ENCODE measurements around the gene CACNA1D.
"Not testable (repeated sequence)": the region's sequence is repeated elsewhere in the genome, so short reads cannot be mapped to it uniquely, and the experiment has no call there.

CACNA1D gene

GRCh38 chr3:53493963-53494791 is at the start of gene CACNA1D:
TSS of gene CACNA1D (plus strand) at chr3:53494611. CDS start at chr3:53495167, 556 bp downstream.
- DNase-seq (ENCODE audit: low spot score), result no peak

DNA sequence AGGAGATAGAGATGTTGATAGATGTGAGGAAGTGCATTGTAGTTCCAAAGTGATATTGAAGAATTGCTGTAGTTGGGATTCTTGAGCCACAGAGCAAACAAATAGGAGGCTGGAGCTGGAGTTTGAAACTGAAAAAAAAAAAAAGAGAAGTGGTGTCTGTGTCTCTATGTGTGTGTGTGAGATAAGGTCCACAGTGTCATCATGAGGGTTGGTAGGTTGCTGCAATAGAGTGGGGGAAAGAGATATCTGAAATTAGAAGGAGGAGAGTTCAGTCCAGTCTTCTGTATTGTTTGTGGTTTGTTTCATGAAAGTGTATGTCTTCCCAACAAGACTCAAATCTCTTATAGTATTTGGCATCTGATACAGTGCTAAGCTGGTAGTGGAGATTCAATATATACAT is 37.3 kb upstream of the CACNA1D start:
- no peak for DNase-seq (ENCODE audit: low spot score)

DNA sequence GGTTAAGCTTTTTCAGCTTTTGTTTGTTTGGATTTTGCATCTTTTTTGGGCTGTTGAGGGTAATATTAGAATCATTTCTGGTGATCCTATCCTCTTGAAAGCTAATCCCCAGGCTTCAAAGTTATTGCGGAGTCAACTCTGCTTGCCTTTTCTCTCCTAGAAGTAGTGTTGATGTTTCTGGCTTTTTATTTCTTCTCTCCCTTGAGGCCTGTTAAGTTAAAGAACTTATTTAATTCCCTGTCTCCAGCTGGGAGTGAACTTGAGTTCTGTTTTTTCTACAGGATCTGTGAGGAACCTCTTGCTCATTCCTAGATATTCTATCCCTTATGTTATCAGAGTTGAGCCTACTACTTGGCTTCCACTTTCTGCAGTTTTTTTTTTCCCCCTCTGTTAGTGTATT is 34.1 kb upstream of the CACNA1D start:
- no peak for DNase-seq (ENCODE audit: low spot score)

- no peak for DNase-seq (ENCODE audit: low spot score)
Observed at GRCh38 chr3:53464424-53464823, 30.0 kb upstream of the CACNA1D start.

- DNase-seq (ENCODE audit: low spot score), result not testable (repeated sequence)
Observed at GRCh38 chr3:53469758-53470157, 24.7 kb upstream of the CACNA1D start.

DNA sequence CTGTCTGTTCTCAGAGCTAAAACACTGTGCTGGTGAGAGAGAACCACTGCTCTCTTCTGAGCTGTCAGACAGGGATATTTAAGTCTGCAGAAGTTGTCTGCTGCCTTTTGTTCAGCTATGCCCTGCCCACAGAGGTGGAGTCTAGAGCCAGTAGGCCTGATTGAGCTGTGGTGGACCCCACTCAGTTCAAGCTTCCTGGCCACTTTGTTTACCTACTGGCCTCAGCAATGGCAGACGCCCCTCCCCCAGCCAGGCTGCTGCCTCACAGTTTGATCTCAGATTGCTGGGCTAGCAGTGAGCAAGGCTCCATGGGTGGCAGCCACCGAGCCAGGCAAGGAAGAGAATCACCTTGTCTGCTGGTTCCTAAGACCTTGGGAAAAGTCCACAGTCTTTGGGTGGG is 21.0 kb upstream of the CACNA1D start:
- DNase-seq (ENCODE audit: low spot score), result no peak

DNA sequence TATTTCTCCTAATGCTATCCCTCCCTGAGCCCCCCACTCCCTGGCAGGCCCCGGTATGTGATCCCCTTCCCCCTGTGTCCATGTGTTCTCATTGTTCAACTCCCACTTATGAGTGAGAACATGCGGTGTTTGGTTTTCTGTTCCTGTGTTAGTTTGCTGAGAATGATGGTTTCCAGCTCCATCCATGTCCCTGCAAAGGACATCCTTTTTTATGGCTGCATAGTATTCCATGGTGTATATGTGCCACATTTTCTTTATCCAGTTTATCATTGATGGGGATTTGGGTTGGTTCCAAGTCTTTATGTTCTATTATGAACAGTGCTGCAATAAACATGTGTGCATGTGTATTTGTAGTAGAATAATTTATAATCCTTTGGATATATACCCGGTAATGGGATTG is 18.0 kb upstream of the CACNA1D start:
- DNase-seq (ENCODE audit: low spot score), result not testable (repeated sequence)

- DNase-seq (ENCODE audit: low spot score), result not testable (repeated sequence)
Observed at GRCh38 chr3:53477689-53478088, 16.7 kb upstream of the CACNA1D start.

DNA sequence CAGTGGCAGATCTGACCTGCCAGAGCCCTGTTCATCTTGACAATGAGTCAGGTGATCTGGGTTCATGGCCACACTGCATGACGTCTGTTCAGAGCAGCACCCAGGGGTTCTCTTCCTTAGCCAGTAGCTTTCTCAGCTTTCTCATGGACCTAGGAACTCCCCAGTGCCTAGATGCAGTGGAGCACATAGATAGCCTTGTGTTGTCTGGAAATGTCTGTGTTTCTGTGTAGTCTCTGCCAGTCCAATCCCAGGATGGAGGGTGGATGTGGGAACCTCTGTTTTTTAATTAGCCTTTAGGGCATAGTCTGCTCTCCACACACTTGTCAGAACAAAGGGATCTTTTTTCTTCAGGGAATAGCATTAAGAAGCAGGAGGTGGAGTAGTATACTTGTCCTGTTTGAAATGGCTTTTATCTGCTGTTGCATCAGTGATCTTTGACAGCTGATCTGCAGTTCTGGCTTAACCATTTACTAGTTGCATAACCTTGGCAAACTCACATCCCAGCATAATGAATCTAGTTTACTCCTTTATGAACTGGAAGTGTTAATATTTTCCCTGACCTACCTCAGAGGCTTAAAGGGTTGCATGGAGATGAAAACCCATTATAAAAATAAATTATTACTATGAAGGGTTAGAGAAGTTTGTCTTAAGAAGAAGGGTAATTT is 16.1 kb upstream of the CACNA1D start:
- no peak for DNase-seq (ENCODE audit: low spot score)

DNA sequence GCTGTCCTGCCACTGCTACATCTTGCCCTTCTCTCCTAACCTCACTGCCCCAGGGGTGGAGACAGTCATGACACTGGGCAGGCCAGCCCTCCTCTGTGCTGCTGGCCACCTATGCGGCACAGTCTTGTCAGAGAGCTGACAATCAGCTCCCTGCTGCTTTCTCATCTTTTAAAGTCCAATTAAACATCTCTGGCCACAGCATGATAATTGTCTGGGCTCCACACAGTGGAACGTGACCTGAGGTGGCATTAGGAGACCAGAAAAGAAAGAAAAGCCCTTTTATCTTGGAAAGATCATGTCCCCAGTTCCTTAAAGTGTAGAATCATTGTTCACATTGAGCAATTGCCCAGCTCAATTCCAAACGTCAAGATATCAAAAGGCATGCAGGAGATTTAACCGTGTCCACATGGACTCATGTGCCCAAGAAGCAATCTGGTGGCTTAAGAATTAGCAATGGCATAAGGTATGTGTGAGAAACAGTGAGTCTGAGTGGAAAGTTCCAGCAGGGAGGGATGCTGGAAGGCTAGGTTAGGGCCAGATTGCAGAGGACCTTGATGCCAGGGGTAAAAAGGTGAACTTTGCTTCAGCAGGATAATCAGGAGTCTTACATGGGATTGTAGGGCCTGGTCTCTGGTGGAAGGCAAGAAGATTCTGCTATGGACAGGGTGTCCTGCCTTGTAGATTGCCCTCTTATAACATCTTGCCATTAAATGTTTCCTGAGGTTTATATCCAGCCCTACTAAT is 15.3 kb upstream of the CACNA1D start:
- no peak for DNase-seq (ENCODE audit: low spot score)

DNA sequence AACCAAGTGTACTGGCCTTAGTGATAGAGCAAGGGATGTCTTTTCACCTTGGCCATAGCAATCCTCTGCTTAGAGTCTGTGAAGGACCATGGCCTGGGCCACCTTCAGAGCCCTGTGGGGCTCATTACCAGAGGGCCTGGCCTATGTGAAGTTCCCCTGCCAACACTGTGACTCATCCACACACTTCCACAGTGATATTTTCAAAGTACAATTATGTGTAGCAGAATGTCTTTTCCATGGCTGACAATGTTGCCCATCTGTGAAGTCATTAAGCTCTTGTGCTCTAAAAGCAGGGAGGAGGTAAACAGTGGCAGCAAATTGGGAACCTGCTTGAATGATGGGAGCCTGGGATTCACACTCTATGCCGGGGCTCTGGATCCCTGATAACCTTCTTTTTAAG is 12.2 kb upstream of the CACNA1D start:
- no peak for DNase-seq (ENCODE audit: low spot score)

- no peak for DNase-seq (ENCODE audit: low spot score)
Observed at GRCh38 chr3:53483821-53484220, 10.6 kb upstream of the CACNA1D start.

GRCh38 chr3:53484984-53485383 is 9.4 kb upstream of the CACNA1D start:
- no peak for DNase-seq (ENCODE audit: low spot score)

GRCh38 chr3:53485675-53486403 is 8.6 kb upstream of the CACNA1D start:
- DNase-seq (ENCODE audit: low spot score), result no peak

GRCh38 chr3:53486961-53487654 is 7.3 kb upstream of the CACNA1D start:
- DNase-seq (ENCODE audit: low spot score), result no peak

GRCh38 chr3:53489386-53489785 is 5.0 kb upstream of the CACNA1D start:
- no peak for DNase-seq (ENCODE audit: low spot score)

GRCh38 chr3:53489787-53490458 is 4.5 kb upstream of the CACNA1D start:
- DNase-seq (ENCODE audit: low spot score), result no peak

GRCh38 chr3:53490459-53490968 is 3.9 kb upstream of the CACNA1D start:
- DNase-seq (ENCODE audit: low spot score), result no peak

GRCh38 chr3:53491276-53491675 is 3.1 kb upstream of the CACNA1D start:
- no peak for DNase-seq (ENCODE audit: low spot score)

- DNase-seq (ENCODE audit: low spot score), result no peak
Observed at GRCh38 chr3:53493595-53493962, 832 bp upstream of the CACNA1D start.

DNA sequence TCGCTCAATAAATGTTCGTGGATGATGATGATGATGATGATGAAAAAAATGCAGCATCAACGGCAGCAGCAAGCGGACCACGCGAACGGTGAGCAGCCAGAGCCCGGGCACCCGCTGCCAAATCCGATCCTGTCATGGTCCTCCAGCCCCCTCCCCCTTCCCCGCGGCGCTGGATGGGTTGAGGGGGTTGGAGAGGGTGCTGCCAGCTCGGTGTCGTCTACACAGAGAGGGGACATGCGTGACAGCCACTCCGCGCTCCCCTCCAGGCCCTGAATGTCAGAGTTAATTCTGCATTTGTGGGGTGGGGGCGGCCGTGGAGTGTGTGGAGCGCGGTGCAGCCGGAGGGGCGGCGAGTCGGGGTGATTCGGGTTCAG is 722 bp downstream of the CACNA1D start:
- DNase-seq (ENCODE audit: low spot score), result no peak
